K562 (cell line): Measurements from ENCODE around the gene NOL4. TPM values are rescaled to one million over a fixed set of nuclear protein-coding genes. Genes with fewer than 3 reads are reported as not detected.

Experiments
- HDAC6 ChIP-seq: IDR thresholded peaks from 2 replicates; pipeline ENCODE4 v1.6.1; 2012; ENCODE audit warnings: low read depth, mild to moderate bottlenecking, control low read depth, inconsistent platforms, low read length, moderate library complexity
- THRAP3 ChIP-seq: fragments of 450-650 bp; IDR thresholded peaks from 2 replicates; pipeline ENCODE4 v1.6.1; 2016; ENCODE audit warnings: mild to moderate bottlenecking, inconsistent platforms, borderline replicate concordance
- ZNF24 ChIP-seq: fragments of 450-650 bp; IDR thresholded peaks from 2 replicates; pipeline ENCODE4 v1.6.1; 2016
- ZNF407 ChIP-seq: fragments of 450-650 bp; IDR thresholded peaks from 2 replicates; pipeline ENCODE4 v1.6.1; 2016; ENCODE audit warnings: low read depth
- polyA plus RNA-seq, 8 experiments: library from polyadenylated mRNA; depleted of rRNA in 4 of 8; stranded (reverse) in 5 of 8; unstranded in 3 of 8; fragments of >200 nt; fragmentation: Nextera tagmentation in 2 of 8; fragmentation: Illumina TruSeq in 1 of 8; extraction: Ambion mirVana in 2 of 8; extraction: Trizol in 1 of 8; gene quantifications; 2 replicates each; pipeline versions ENCODE4 v1.2.1 to v1.2.3, GENCODE V29; 2011 to 2014; ENCODE audit warnings: inconsistent platforms in 1 of 8, missing spikeins in 1 of 8
- total RNA-seq, 7 experiments: library from RNA; depleted of rRNA in 6 of 7; stranded (reverse); fragments of >200 nt in 6 of 7; fragmentation: Illumina TruSeq in 2 of 7; extraction: Trizol in 2 of 7; gene quantifications; 2 replicates each; pipeline versions ENCODE4 v1.2.1 to v1.2.3, GENCODE V29; 2011 to 2021; ENCODE audit warnings: low replicate concordance in 1 of 7

Gene NOL4
- total and polyA plus RNA-seq, 9 of the 15 experiments (the other 6 are each of a cell fraction or from before 2014, with no cell fraction given), result not detected

- TF ChIP-seq ZNF407, result no peak
- TF ChIP-seq ZNF24, result no peak
- no peak for TF ChIP-seq THRAP3
- no peak for TF ChIP-seq HDAC6
These were observed 28.5 kb downstream of the NOL4 start (continued) for GRCh38 chr18:34196256-34196655.
